Activated T-helper 1 cell treated with anti-CD3 and anti-CD28 coated beads, Interleukin-2, amount 50 U/mL, for 16 hours (primary cell): ENCODE measurements around the gene HPS1.

Source experiments
- DNase-seq, 2 donors: peaks; one replicate each; pipeline ENCODE4 v3.0.0-alpha.2; 2020; ENCODE audit warnings: low read depth in 1 of 2, low spot score in 1 of 2

The HPS1 gene

DNA sequence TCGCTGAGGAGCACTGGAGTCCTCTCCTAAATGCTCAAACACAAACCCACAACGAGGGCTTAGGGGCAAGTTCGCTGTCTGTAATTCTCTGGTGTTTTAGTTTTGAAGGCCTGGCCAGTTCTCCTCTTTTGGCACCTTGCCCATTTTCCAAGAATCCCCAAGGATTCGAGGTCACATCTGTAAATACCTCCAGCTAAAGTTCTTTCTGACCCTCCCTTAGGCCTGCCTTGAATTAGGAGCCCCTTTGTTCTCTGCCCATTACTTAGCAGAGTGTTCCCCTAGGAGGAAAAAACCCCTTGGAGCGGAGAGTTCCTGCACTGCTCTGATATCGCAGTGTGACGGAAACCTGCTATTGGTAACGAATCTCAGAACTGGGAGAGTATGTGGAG lies 31.0 kb downstream of the HPS1 start:
- no peak for DNase-seq

DNA sequence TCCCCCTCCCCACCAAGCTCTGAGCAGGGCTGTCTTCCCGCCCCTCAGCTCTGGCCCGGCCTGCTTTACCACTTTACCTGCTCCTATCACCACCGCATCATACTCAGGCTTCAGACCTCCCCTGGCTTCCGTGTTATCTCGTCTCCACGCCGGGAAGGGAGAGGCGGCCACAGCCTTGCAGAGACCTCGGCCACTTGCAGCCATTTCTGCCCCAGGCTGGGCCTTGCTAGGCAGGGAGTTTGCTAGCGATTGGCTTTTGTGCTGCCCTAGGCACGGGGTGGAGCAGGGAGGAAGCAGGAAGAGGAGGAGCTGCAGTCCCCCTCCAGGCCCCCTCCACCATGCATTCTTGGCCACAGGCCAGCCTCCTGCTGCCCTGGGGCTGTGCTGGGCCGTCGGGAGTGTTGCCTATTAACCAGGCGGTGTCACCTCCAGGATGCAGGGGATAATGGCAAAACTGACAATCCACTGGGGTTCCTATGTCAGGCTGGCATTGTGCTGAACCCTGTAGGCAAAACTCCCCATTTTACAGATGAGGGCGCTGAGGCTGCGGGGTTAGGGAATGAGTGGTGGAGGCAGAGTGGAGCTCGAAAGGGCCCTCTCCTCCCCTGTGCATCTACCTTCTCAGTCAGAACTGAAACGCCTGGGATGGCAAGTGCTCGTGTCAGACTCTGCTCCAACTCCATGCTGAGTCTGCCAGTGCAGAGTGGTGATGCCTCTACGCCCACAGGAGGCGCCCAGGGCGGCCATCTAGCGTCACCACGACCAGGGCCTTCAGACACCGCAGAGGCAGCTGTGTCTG lies 31.6 kb downstream of the HPS1 start, which contains the start of gene PYROXD2:
TSS of gene PYROXD2 (minus strand) at position 251 of the 799 bp plus-strand sequence. CDS start at position 204, 47 bp downstream.
- peak in 1 of 2 donors; percentile 38 for DNase-seq

DNA sequence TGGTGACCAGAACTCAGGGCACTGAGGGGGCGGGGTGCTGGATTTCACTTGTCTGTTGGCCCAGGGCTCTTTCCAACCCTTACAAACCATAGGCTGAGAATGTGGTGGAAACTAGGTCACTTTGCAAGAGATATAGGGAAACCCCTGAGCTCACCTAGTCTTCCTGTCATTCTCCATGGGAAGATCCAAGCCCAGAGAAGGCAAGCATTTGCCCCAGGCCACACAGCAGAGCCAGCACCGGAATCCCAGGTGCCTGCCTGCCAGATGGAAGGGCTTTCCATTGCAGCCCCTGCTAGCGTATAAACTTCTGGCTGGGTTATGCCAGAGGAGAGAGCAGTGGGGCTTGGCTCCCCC lies 32.2 kb downstream of the HPS1 start:
- no peak for DNase-seq

DNA sequence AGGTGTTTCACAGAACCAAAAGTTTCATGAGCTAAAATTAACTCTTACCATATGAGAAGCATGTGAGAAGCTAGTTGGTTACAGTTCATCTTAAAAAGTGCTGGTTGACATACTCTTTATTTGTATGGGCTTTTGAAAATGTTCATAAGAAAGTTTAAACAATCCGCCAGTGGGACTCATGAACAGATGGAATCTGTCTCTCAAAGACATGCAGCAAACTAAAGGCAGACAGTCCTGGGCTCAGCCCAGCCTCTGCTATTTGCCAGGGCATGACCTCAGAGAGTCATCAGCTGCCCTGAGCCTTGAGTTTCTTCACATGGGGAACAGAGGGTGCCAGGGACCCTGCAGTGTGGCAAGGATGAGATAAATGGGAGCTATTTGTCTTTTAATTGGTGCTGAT lies 35.0 kb downstream of the HPS1 start:
- DNase-seq: no peak

DNA sequence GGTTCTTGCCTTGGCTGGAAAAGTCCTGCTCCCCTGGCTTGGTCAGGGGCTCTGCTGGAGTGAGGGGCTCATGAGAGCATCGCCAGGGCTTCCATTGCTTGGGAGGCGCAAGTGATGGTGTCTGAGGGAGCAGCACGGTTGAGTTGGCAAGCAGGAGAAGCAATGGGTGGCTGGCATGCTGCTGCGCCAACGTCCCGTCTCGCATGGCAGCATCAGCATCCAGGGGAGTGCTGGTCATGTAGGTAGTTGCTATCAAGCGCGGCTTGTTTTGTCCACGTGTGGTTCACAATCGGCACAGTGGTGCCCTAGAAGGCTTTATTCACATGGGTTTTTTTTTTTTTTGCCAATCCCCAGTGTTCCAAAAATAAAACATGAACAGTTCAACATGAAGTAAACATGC lies 35.6 kb downstream of the HPS1 start:
- no peak for DNase-seq

DNA sequence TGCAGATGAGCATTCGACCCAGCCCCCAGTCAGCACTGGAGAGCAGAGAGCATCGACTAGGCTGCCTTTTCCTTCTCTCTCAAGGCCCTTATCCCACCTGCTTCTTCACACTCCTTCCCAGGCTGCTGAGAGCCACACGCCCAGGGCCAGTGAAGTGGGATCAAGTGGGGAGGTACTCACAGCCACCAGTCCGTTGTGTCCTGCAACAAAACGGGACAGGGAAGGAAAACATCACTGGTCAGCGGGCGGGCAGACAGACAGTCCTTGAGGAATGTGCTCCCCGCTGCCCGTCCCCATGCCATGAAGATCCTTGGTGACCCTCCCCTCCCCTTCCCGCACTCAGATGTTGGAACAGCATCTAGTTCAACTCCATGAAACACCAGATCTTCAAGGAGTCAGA lies 36.0 kb downstream of the HPS1 start:
- DNase-seq: no peak

DNA sequence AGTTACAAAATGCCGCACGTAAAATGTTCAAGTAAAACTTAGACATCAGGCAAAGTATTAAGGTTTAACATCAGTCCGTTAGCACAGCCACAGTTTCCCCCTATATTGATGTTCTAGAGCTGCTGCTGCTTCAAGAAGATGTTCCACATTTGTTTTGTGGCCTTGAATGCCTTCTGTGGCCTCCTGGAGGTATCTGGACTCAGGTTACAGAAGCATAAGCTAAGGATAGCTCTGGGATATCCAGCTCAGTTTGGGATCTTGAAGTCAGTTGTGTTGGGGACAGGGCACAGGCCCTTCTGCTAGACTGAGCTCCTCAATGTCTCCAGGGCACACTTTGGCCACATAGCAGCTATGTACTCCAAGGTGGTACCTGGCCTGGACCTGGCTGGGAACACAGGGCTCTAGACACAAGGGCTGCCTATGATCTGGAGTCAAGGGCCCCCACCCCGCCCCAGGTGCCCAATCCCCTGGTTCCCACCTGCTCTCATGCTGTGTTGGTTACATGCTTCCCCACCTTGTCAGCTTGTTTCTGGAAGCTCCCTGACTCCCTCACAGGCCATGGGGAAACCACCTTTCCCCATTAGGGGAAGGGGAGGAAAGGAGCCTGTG lies 36.5 kb downstream of the HPS1 start:
- no peak for DNase-seq

DNA sequence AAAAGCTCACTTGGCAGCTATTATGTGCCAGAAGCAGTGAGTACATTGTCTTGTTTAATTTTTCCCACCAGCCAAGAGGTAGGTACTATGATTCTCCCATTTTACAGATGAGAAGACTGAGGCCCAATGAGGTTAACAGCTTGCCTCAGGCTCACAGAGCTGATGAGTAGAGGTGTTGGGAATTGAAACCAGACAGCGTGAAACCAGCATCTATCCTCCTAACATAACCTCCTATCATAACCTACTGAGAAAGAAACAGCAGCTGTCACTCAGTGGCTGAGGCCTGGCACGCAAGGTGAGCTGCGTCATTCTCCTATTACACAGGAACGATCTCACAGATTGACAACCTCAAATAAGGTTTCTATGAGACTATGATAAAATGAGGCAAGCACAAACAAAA lies 37.9 kb downstream of the HPS1 start:
- DNase-seq: no peak

DNA sequence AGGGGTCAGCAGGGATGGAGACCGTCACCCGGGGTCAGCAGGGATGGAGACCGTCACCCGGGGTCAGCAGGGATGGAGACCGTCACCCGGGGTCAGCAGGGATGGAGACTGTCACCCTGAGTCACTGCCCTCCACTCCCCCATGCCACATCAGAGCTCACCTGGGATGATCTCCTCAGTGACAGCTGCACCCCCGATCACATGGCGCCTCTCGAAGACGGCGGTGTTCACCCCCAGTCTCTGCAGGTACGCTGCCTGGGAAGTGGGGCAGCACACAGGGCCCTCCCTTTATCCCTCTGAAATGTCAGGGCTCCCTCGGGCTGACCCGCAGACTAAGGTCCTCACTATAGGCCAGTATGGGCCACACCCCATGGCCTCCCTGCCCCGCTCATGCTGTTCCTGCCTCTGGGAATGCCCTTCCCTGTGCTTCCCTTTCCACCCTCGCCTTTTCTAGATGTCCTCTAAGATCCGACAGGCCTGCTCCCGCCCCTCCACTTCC lies 38.9 kb downstream of the HPS1 start:
- DNase-seq: no peak

DNA sequence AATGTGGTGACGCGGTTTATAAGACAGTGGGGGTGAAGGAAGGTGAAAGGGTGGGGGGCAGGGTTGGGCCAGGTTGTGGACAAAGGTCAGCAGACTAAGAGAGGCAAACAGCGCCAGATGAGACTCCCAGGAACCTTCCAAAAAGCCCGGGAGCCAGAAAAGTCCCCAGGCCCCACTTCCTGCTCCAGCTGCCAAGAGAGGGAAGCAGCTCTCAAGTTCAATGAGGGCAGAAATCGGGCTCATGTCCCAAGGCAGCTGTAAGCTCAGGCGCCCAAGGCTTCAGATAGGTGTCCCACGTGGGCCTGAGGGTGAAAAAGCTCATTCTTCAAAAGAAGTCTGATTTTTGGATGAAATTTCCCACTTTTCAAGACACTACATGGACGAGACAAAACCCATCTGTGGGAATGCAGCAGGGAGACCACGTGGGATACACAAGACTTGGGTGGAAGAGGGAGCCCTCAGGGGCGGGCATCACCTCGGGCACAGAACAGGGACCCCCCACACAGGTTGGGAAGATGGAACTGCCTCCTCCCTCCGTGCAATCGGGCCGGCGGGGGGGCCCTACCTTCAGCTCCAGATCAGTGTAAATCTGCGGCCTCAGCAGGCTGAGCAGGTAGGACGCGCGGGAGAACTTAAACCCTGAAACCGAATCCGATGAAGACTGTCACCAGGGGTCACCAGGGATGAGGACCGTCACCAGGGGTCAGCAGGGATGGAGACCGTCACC lies 39.6 kb downstream of the HPS1 start:
- no peak for DNase-seq

DNA sequence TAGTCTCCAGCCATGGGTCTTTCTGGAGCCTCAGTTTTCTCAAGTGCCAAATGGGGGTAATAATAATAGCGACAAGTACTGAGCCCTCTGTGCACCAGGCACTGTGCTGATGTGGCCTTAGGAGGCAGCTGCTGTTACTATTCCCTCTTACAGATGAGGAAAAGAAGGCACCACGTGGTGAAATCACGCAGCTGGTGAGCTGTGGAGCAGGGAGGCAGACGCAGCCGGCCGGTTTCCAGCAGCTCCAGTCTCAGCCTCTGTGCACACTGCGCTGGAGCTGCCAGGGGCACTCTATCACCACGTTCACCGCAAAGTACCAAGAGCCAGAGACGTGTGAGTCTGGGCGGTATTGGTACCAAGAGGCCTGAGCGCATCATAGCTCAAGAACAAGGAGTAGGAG lies 41.3 kb downstream of the HPS1 start:
- DNase-seq: no peak

DNA sequence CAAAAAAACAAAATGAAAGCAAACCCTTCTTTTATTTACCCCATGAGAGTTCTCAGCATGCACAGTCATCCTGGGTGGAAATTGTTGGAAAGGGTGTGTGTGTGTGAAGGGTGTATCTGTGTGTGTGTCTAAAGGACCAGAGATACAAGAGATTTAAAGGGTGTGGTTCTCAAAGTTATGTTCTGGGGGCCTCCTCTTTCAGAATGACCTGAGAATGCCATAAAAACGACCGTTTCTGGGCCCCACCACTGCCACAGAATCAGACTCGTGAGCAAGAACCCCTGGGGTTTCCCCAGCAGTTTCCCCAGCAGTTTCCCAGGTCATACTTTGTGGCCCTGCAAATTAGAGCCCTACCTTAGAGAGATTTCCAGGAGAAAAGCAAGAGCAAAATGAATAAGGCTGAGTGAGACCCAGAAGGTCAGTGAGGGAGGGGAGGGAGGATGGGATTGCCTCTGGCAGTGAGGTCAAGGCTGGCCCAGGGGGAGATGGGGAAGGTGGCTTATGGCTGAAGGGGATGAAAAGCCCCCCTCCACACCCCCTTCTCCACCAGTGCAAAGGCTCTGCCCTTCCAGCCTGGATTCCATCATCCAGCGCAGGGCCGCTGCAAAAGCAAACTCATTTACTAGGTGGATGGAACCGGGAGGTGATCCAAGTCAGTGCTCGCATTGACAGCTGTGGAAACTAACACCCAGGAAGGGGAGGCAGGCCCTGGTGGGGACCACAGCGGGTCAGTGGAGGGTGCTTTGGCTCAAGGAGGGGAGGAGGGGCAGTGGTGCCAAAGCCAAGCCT lies 42.0 kb downstream of the HPS1 start:
- no peak for DNase-seq

DNA sequence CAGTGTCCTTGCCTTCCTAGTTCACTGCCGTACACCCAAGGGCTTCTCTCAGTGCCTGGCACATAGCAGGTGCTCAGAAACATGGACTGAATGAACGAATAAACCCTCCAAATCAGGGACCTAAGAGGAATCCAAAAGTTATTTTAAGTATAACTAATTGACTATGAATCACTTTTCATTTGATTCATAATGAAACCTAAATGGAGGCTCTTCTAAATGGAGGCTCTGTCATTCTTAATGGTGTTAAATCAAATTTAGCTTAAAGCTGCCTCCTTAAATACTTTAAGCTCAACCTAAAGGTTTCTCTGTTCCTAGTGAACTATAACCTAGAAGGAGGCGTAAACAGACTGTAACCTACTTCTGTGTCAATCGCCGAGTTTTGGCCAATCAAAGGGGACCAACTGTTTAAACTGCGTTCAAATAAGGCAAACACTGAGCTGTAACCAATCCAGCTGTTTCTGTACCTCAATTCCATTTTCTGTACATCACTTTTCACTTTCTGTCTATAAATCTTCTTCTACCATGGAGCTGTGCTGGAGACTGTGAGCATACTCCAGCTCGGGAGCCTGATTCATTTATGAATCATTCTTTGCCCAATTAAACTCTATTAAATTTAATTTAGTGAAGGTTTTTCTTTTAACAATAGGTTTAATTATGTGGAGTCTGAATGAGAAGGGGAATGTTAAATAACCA lies 42.8 kb downstream of the HPS1 start:
- DNase-seq: no peak

DNA sequence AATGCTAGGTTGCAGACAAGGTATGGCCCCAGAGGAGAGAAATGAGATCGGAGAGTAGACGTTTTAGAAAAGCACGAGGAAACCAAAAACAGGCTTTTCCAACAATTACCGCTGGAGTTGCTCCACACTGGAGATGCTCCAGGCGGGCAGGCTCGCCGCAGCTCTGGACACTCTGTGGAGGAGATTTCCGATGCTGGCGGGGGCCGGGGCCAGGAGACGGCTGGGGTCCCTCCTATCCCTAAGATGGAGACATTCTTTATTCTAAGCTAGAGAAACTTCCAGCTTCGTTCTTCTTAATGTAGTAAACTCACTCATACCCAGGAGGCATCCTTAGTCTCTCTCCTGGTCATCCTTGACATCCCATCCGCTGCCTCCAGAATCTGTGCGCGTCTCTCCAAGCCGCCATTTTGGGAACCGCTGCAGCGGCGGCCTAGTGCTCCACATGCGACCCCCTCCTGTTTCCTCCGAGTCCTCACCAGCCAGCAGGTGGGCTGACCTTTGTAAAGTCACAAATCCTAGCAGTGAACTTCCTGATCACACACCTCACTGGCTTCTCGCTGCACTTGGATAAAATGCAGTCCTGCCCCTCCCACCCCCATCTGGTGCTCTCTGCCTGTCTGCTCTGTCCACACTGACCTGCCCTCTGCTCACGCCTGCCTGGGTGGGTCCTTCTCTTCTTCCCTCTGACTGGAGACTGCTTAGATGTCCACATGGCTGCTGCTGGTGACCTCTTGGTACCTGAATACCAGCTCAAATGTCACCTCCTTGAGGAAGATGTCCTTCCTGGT lies 43.6 kb downstream of the HPS1 start:
- no peak for DNase-seq

DNA sequence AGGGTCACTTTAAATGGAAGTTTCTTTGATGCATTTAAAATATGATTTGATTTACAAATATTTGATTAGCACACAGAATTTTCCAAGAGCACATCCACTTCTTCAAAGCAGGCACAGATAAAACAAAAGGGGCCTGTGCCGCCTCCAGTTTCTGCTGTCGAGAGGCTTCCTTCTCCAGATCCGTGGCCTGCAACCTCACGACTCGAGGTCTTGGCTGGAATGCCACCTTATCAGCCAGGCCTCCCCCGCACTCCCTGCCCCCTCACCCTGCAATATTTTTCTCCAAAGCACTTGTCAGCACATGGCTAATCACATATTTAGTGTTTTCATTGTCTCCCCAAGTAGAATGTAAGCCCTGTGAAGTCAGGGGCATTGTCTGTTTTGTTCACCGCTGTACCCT lies 44.3 kb downstream of the HPS1 start:
- DNase-seq: no peak

DNA sequence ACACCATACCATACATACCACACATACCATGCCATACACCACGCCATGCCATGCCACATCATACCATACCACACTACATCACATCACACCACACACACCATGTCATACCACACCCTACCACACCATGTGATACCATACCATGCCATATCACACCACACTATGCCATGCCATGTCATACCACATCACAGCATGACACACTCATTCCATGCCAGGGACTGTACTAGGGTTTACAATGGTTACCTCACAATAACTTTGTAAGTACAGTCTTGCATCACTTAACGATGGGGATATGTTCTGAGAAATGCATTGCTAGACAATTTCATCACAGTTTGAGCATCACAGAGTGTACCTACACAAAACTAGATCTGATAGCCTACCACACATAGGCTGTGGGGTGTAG lies 46.3 kb downstream of the HPS1 start:
- DNase-seq: no peak

DNA sequence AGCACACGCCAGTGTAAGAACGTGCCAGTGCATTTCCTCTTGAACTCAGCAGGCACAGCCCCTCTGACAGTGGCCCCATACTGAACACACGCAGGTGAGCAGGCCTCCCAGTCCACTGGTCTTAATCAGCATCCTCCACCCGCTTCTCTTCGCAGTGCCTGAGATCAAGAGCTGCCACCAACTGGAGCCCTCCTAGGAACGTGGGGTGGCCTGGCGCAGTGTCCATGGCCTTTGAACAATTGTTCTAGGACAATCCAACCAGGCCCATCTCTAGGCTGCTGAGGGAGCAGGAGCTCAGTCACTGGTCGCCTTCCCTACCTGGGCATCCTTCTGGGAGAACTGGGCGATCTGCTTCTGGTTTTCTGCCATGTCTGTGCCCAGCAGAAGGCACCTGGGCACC lies 47.0 kb downstream of the HPS1 start:
- DNase-seq: no peak

DNA sequence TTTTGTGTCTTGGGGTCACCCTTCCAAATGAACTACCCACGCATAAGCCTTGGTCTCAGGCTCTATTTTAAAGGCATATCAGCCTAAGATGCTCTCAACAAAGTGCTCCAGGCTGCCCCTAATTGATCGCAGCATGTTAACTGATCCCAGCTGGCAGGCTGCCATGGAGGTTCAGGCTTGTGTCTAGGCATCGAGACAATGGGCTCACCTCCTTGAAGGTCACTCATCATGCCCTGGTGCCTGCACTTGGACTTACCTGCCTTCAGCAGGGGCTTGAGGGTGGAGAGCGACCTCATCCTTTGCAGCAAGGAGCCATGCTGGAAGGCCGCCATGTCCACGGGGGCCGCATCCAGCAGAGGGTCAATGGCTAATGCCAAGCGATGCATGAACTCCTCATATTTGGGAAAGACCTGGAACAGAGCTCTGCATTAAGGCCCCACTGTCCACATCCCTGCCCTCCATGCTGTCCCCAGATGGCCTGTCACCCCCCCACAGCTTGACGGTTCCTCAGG lies 49.6 kb downstream of the HPS1 start:
- DNase-seq: no peak

DNA sequence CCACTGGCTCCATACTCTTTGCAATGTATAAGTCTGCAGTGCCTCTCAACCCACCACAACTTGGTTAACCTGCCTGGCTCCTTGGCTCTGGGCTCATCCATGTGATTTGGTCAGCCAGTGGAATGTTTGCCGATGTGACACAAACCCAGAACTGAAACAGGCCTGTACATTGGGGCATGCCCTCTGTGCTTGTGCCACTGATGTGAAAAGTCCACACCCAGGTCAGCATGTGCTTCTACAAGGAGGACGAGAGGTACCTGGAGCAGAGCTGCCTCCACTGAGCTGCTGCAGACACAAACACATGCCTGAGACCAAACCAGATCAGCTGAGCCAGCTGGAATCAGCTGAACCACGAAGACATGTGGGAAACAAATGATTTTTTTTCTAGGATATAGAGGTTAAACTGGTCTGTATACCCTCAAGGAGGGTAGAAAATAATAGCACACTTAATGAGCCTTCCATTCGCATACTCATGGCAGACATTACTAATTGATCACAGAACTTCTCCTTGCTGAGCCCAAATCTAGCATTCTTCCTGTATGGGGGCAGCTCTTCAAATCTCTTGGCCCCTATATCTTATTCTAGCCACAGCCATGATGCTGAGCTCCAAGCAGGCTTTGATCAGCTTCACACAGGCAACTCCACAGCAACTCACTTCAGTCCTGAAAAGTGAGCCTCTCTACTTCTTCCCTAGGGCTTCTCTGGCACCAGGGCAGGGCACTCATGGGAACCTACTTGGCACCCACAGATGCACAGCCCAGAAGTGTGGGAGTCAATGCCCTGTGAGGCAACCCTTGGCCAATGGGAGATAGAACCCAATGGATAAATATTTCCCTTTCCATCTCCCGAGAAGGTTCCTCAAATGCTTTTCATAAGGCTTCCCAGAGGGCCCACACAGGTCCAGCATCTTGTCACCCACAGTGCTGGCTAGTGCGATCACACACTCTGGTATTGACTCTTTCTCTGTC lies 50.4 kb downstream of the HPS1 start:
- DNase-seq: no peak
